Keratinocyte (primary cell): Measurements from ENCODE around the gene FGF22. TPM values are rescaled to one million over a fixed set of nuclear protein-coding genes. Genes with fewer than 3 reads are reported as not detected.

Experiments
- DNase-seq: peaks from one replicate; pipeline ENCODE4 v3.0.0-alpha.2; 2011; ENCODE audit warnings: low read depth, missing footprints, low spot score
- FAIRE-seq: peaks from 2 replicates; lab custom pipeline; 2011; peaks lifted over from hg19 to GRCh38; lab: Jason Lieb, UNC
- H2AFZ ChIP-seq: 2 replicates; pipeline ENCODE4 v1.6.0; 2012; ENCODE audit warnings: low read length, control low read depth, inconsistent platforms; ENCODE audit not compliant: control insufficient read depth
- H3K27ac ChIP-seq: 2 replicates; pipeline ENCODE4 v1.5.1; 2011; ENCODE audit warnings: low read length; ENCODE audit not compliant: control insufficient read depth, insufficient read depth
- H3K27me3 ChIP-seq: 3 replicates; pipeline ENCODE4 v1.6.0; 2011; ENCODE audit warnings: low read length; ENCODE audit not compliant: control insufficient read depth, insufficient read depth; ENCODE audit errors: extremely low read depth
- H3K36me3 ChIP-seq, 2 experiments: 2 replicates in 1 of 2; 3 replicates in 1 of 2; pipeline ENCODE4 v1.5.1; 2011; ENCODE audit warnings: low read length in 2 of 2, mild to moderate bottlenecking in 1 of 2; ENCODE audit not compliant: control insufficient read depth in 2 of 2, insufficient read depth in 2 of 2; ENCODE audit errors: extremely low read depth in 1 of 2
- H3K4me1 ChIP-seq: 3 replicates; pipeline ENCODE4 v1.5.1; 2011; ENCODE audit warnings: low read length; ENCODE audit not compliant: control insufficient read depth, insufficient read depth; ENCODE audit errors: extremely low read depth
- H3K4me2 ChIP-seq: 3 replicates; pipeline ENCODE4 v1.6.0; 2011; ENCODE audit warnings: low read depth, low read length; ENCODE audit not compliant: control insufficient read depth, insufficient read depth; ENCODE audit errors: extremely low read depth
- H3K4me3 ChIP-seq, 3 experiments: fragments of 200-600 bp in 1 of 3; sonication (generic) in 1 of 3; 2 replicates in 2 of 3; 3 replicates in 1 of 3; pipeline ENCODE4 v1.5.1; 2011 to 2016; ENCODE audit warnings: low read length in 3 of 3, mild to moderate bottlenecking in 3 of 3, control low read depth in 2 of 3, inconsistent platforms in 1 of 3, low read depth in 1 of 3, mixed read lengths in 1 of 3, mixed run types in 1 of 3, moderate library complexity in 1 of 3; ENCODE audit not compliant: control insufficient read depth in 2 of 3, insufficient read depth in 2 of 3; ENCODE audit errors: extremely low read depth in 1 of 3
- H3K79me2 ChIP-seq: 2 replicates; pipeline ENCODE4 v1.6.0; 2012; ENCODE audit warnings: low read length; ENCODE audit not compliant: control insufficient read depth, insufficient read depth
- H3K9ac ChIP-seq: 3 replicates; pipeline ENCODE4 v1.6.0; 2011; ENCODE audit warnings: low read length; ENCODE audit not compliant: control insufficient read depth, insufficient read depth; ENCODE audit errors: extremely low read depth
- H3K9me1 ChIP-seq: 3 replicates; pipeline ENCODE4 v1.6.0; 2011; ENCODE audit warnings: low read length; ENCODE audit not compliant: control insufficient read depth, insufficient read depth; ENCODE audit errors: extremely low read depth
- H3K9me3 ChIP-seq: 2 replicates; pipeline ENCODE4 v1.5.1; 2012; ENCODE audit warnings: low read depth, low read length; ENCODE audit not compliant: control insufficient read depth
- H4K20me1 ChIP-seq: 3 replicates; pipeline ENCODE4 v1.6.0; 2011; ENCODE audit warnings: low read length; ENCODE audit not compliant: control insufficient read depth, insufficient read depth; ENCODE audit errors: extremely low read depth
- CTCF ChIP-seq, 3 experiments: IDR thresholded peaks in 1 of 3; conservative IDR thresholded peaks in 1 of 3; optimal IDR thresholded peaks in 1 of 3; 2 replicates in 2 of 3; 3 replicates in 1 of 3; pipeline versions ENCODE3 to v1.5.1; 2011; ENCODE audit warnings: low read length in 3 of 3, mild to moderate bottlenecking in 3 of 3, moderate library complexity in 2 of 3, control low read depth in 1 of 3, inconsistent platforms in 1 of 3; ENCODE audit not compliant: insufficient read depth in 2 of 3; ENCODE audit errors: extremely low read depth in 1 of 3
- EZH2 ChIP-seq: IDR thresholded peaks from one replicate; pipeline ENCODE4 v1.6.1; 2012; ENCODE audit warnings: inconsistent platforms, mild to moderate bottlenecking, low read length, moderate library complexity
- dilution Hi-C: fragments of 300-500 bp; cut with MboI; formaldehyde crosslinking; loops from one replicate; pipeline ENCODE4 v1.7.0; 2020; ENCODE audit warnings: low sequenced_read_pairs; ENCODE audit not compliant: extremely low pct_ligation_motif_present
- polyA plus RNA-seq, 5 experiments: library from polyadenylated mRNA; depleted of rRNA in 3 of 5; stranded (reverse) in 3 of 5; stranded (forward) in 1 of 5; unstranded in 1 of 5; fragments of >200 nt; gene quantifications; 1 replicate in 1 of 5; 2 replicates in 3 of 5; 3 replicates in 1 of 5; pipeline versions ENCODE4 v1.2.1 to v1.2.3, GENCODE V29; 2011 to 2012; ENCODE audit warnings: missing spikeins in 2 of 5, low read depth in 1 of 5, low replicate concordance in 1 of 5

The FGF22 gene
- polyA plus RNA-seq, 1 donor (not counting 4 experiments of a cell fraction or from before 2014, with no cell fraction given), result not detected

- H3K9me1 ChIP-seq, result peaks cover 2% of the 10 kb centered on the region
- DNase-seq (no peak), FAIRE-seq (no peak)
- H3K27me3 ChIP-seq, result no peaks in the 10 kb centered on the region
- dilution Hi-C loops, result no loop called here
- H2AFZ ChIP-seq, result no peak overlapping the region
- no peaks in the 10 kb centered on the region for H3K9me3 ChIP-seq
- H4K20me1 ChIP-seq, result peaks cover 12% of the 10 kb centered on the region
- TF ChIP-seq EZH2 (no peak), CTCF (optimal IDR thresholded peaks at IDR 0.05 in 1 of 3, IDR thresholded peaks at IDR 0.05 in 1 of 3, conservative IDR thresholded peaks at IDR 0.05 in 1 of 3; ENCODE audit: extremely low read depth in 1 of 3, insufficient read depth in 2 of 3, low read length in 3 of 3) (no peak)
- H3K4me1 ChIP-seq, result peaks cover 25% of the 10 kb centered on the region
- H3K4me2 ChIP-seq, result no peak overlapping the region
- H3K4me3 ChIP-seq, result no peak overlapping the region
- no peak overlapping the region for H3K9ac ChIP-seq
- H3K36me3 ChIP-seq, result peaks cover 7 to 18% of the 10 kb centered on the region in 2 experiments
- no peak overlapping the region for H3K27ac ChIP-seq
- peaks cover 23% of the 10 kb centered on the region for H3K79me2 ChIP-seq
These were observed 34.8 kb downstream of the FGF22 start for GRCh38 chr19:674282-675151.

GRCh38 chr19:676007-676338, 36.3 kb downstream of the FGF22 start:
- peaks cover 26% of the 10 kb centered on the region for H3K4me1 ChIP-seq
- H3K4me3 ChIP-seq, result peak overlapping the region; percentile 49 to 76 (median 54)
- TF ChIP-seq EZH2, result no peak
- no peak for TF ChIP-seq CTCF (optimal IDR thresholded peaks at IDR 0.05 in 1 of 3, IDR thresholded peaks at IDR 0.05 in 1 of 3, conservative IDR thresholded peaks at IDR 0.05 in 1 of 3; ENCODE audit: extremely low read depth in 1 of 3, insufficient read depth in 2 of 3, low read length in 3 of 3)
- H3K4me2 ChIP-seq, result peak overlapping the region; percentile 73
- H3K9ac ChIP-seq, result peak overlapping the region; percentile 99
- H3K36me3 ChIP-seq, result peaks cover 7 to 18% of the 10 kb centered on the region in 2 experiments
- FAIRE-seq, result no peak
- H3K9me1 ChIP-seq, result peaks cover 2% of the 10 kb centered on the region
- peaks cover 12% of the 10 kb centered on the region for H4K20me1 ChIP-seq
- peak overlapping the region; percentile 19 for H2AFZ ChIP-seq
- DNase-seq, result no peak
- no peaks in the 10 kb centered on the region for H3K9me3 ChIP-seq
- no peak overlapping the region for H3K27ac ChIP-seq
- dilution Hi-C loops, result no loop called here
- no peaks in the 10 kb centered on the region for H3K27me3 ChIP-seq
- peaks cover 23% of the 10 kb centered on the region for H3K79me2 ChIP-seq
